Parathyroid adenoma (tissue), 2 donors: ENCODE measurements around the gene CTBP1.
A peak's percentile ranks its signal among the peaks of the same experiment; 100 is the strongest.

Experiments
- H2AFZ ChIP-seq: fragments of 300-600 bp; sonication (generic); one replicate; pipeline ENCODE4 v1.7.0; 2017; ENCODE audit warnings: antibody characterized with exemption, mild to moderate bottlenecking
- H3K27ac ChIP-seq: fragments of 300-600 bp; sonication (generic); one replicate; pipeline ENCODE4 v1.7.0; 2017
- H3K27me3 ChIP-seq: fragments of 300-600 bp; sonication (generic); one replicate; pipeline ENCODE4 v1.7.0; 2017; ENCODE audit warnings: low read length; ENCODE audit not compliant: control insufficient read depth, insufficient read depth
- H3K36me3 ChIP-seq: fragments of 300-600 bp; sonication (generic); one replicate; pipeline ENCODE4 v1.7.0; 2017; ENCODE audit warnings: low read length; ENCODE audit not compliant: control insufficient read depth, insufficient read depth
- H3K4me1 ChIP-seq: fragments of 300-600 bp; sonication (generic); one replicate; pipeline ENCODE4 v1.7.0; 2017; ENCODE audit warnings: control low read depth
- H3K4me2 ChIP-seq: fragments of 300-600 bp; sonication (generic); one replicate; pipeline ENCODE4 v1.7.0; 2017; ENCODE audit warnings: low read length
- H3K4me3 ChIP-seq: fragments of 300-600 bp; sonication (generic); one replicate; pipeline ENCODE4 v1.7.0; 2017; ENCODE audit warnings: low read depth, low read length
- H3K79me2 ChIP-seq: fragments of 300-600 bp; sonication (generic); one replicate; pipeline ENCODE4 v1.7.0; 2017; ENCODE audit warnings: control low read depth
- H3K9ac ChIP-seq: fragments of 300-600 bp; sonication (generic); one replicate; pipeline ENCODE4 v1.7.0; 2017; ENCODE audit warnings: mild to moderate bottlenecking
- H3K9me3 ChIP-seq: fragments of 300-600 bp; sonication (generic); one replicate; pipeline ENCODE4 v1.7.0; 2017; ENCODE audit warnings: low read length; ENCODE audit not compliant: control insufficient read depth
- CTCF ChIP-seq: fragments of 300-600 bp; sonication (generic); IDR thresholded peaks from one replicate; pipeline ENCODE4 v1.7.0; 2017; ENCODE audit warnings: antibody characterized with exemption, mild to moderate bottlenecking
- donor health status: primary hyperparathyroidism.

The CTBP1 gene

DNA sequence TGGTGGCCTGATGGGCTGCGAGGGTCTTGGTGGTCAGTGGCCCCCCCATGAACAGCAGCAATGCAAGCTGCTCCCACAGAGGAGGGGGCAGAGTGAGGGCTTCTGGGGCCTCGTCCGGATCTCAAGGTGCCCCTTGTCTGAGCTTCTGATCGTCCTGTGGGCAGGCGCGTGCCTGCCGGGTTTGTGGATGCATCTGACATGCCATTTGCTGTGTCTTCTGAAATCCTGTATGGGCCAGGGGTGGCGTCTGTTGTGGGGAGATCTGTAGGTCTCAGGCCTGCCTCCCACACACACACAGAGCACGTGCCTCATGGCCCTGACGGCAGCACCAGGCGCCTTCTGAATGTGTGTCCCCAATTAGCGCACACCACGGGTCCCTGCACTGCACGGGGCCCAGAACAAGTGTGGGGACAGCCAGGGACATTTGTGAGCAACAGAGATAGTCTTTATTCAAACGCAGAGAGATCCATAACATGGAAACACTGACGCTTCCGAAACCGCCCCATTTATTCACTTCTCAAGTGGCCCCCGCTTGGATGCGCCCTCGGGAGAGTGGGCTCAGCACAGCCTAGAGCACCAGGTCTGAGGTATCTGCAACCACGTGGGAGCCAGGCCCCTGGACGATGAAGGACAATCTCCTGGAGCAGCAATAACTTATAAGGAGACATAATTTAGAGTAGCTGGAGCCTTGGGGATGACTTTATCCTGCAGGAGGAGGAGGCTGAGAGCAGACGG is 82.3 kb downstream of the CTBP1 start:
- TF ChIP-seq CTCF, result no peak
- H3K9ac ChIP-seq, result no peak overlapping the region
- peaks cover 2% of the 10 kb centered on the region for H3K27me3 ChIP-seq
- no peak overlapping the region for H3K27ac ChIP-seq
- H3K9me3 ChIP-seq, result no peaks in the 10 kb centered on the region
- H2AFZ ChIP-seq, result peak overlapping the region; percentile 79
- no peak overlapping the region for H3K4me3 ChIP-seq
- H3K36me3 ChIP-seq, result no peaks in the 10 kb centered on the region
- H3K4me2 ChIP-seq, result no peak overlapping the region
- H3K4me1 ChIP-seq, result no peaks in the 10 kb centered on the region
- no peaks in the 10 kb centered on the region for H3K79me2 ChIP-seq

DNA sequence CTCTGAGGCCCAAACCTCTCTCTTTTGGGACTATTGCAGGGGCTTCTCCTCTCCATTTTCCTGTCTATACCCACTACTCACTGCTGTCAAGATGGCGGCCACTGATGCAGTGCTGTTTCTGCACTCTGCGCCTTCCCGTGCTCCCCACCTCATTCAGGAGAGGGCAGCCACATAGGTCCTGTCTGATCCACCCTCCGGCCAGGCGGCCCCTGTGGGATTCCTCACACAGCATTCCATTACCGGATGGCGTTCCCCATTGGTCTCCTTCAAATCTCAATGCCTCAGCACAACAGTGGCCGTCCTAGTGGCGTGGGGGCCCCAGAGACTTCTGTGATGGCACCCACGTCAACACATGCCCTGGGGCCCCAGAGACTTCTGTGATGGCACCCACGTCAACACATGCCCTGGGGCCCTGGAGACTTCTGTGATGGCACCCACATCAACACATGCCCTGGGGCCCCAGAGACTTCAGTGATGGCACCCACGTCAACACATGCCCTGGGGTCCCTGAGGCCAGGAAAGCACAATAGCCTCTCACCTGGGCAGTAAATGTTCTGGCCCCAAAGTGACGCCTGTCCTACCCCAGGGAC is 83.9 kb downstream of the CTBP1 start:
- TF ChIP-seq CTCF, result no peak
- H3K4me1 ChIP-seq, result no peaks in the 10 kb centered on the region

GRCh38 chr4:1164444-1164843 is 84.5 kb downstream of the CTBP1 start:
- Histone ChIP-seq H3K27me3 (no peaks in the 10 kb centered on the region), H3K27ac (no peak overlapping the region), H2AFZ (no peak overlapping the region), H3K9me3 (no peaks in the 10 kb centered on the region), H3K79me2 (no peaks in the 10 kb centered on the region), H3K4me2 (no peak overlapping the region), H3K36me3 (no peaks in the 10 kb centered on the region), H3K4me3 (no peak overlapping the region), H3K4me1 (no peaks in the 10 kb centered on the region), H3K9ac (no peak overlapping the region)
- TF ChIP-seq CTCF, result no peak

More for the DNA sequence above, 83.9 kb downstream of the CTBP1 start:
- no peak overlapping the region for H3K4me3 ChIP-seq
- no peaks in the 10 kb centered on the region for H3K27me3 ChIP-seq
- no peak overlapping the region for H3K9ac ChIP-seq
- no peaks in the 10 kb centered on the region for H3K36me3 ChIP-seq
- H2AFZ ChIP-seq, result no peak overlapping the region
- H3K9me3 ChIP-seq, result no peaks in the 10 kb centered on the region
- no peaks in the 10 kb centered on the region for H3K79me2 ChIP-seq
- H3K4me2 ChIP-seq, result no peak overlapping the region
- no peak overlapping the region for H3K27ac ChIP-seq

DNA sequence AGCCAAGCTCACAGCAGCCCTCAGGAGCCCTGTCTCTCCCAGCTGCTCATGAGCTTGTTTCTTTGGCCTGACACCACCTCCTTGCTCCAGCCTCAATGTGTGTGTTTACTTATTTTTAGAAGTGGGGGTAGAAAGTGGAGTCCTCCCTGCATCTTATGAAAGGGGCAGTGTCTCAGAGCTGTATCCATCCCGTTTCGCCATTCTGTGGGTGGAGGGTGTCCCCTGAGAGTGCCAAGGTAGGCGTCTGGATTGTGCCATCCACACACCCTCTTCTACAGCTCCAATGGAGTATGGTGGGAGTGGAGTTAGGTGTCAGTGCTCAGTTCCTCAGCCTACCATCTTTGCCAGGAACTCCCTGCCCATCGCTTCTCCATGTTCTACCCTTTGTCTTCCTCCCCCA is 84.9 kb downstream of the CTBP1 start:
- no peak overlapping the region for H3K9ac ChIP-seq
- H3K36me3 ChIP-seq, result no peaks in the 10 kb centered on the region
- no peak overlapping the region for H3K4me3 ChIP-seq
- no peaks in the 10 kb centered on the region for H3K27me3 ChIP-seq
- H3K4me1 ChIP-seq, result no peaks in the 10 kb centered on the region
- H2AFZ ChIP-seq, result no peak overlapping the region
- no peak overlapping the region for H3K27ac ChIP-seq
- no peaks in the 10 kb centered on the region for H3K9me3 ChIP-seq
- TF ChIP-seq CTCF, result no peak
- H3K79me2 ChIP-seq, result no peaks in the 10 kb centered on the region
- no peak overlapping the region for H3K4me2 ChIP-seq
